Memory B cell (primary cell): ENCODE measurements around the gene MIPEP.

Experiments used
- ATAC-seq: fragments of 150-1000 bp; cut with Tn5 transposase; 2 replicates; pipeline ENCODE4 v1.10.0; 2021; ENCODE audit warnings: low read depth, mild to moderate bottlenecking, moderate library complexity
- DNase-seq, 2 donors: peaks; one replicate each; pipeline ENCODE4 v3.0.0; 2022; ENCODE audit warnings: low spot score in 2 of 2
- H3K27ac Mint-ChIP-seq: one replicate; pipeline ENCODE4 v1.8.0; 2022; ENCODE audit warnings: mild to moderate bottlenecking, moderate library complexity, mixed read lengths
- H3K27me3 Mint-ChIP-seq: one replicate; pipeline ENCODE4 v1.8.0; 2022; ENCODE audit warnings: mixed read lengths
- H3K36me3 Mint-ChIP-seq: one replicate; pipeline ENCODE4 v1.8.0; 2022; ENCODE audit warnings: mild to moderate bottlenecking, mixed read lengths
- H3K4me1 Mint-ChIP-seq: one replicate; pipeline ENCODE4 v1.8.0; 2022; ENCODE audit warnings: mixed read lengths
- H3K4me3 Mint-ChIP-seq: one replicate; pipeline ENCODE4 v1.8.0; 2022; ENCODE audit warnings: mild to moderate bottlenecking, moderate library complexity, mixed read lengths
- H3K9me3 Mint-ChIP-seq: one replicate; pipeline ENCODE4 v1.8.0; 2022; ENCODE audit warnings: mixed read lengths

Gene MIPEP

GRCh38 chr13:23801141-23801540 is 88.1 kb downstream of the MIPEP start:
- no peak overlapping the region for H3K27ac Mint-ChIP-seq
- no peaks in the 10 kb centered on the region for H3K27me3 Mint-ChIP-seq
- peaks cover 2% of the 10 kb centered on the region for H3K9me3 Mint-ChIP-seq
- no peak for DNase-seq
- peaks cover 31% of the 10 kb centered on the region for H3K36me3 Mint-ChIP-seq
- H3K4me3 Mint-ChIP-seq: no peak overlapping the region
- ATAC-seq: no peak
- H3K4me1 Mint-ChIP-seq: peaks cover 7% of the 10 kb centered on the region

DNA sequence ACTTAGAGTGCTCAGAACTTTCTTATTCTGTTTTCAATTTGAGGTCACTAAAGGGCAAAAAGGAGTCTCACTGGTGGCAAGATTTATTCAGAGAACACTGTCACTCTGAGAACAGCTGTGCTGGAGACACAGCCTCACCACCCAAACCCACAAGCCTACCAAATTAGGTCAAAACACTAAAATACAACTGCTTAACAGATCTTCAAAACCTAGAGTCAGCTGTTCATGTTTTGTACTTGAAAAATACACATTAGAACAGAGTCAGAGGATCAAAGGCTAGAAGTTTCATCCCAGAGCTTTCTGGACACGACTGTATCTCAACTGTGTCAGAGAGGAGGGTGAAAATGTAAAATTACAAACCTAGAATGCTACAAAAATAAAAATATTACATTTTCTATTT is 89.3 kb downstream of the MIPEP start:
- DNase-seq (no peak), ATAC-seq (no peak)
- Mint-ChIP-seq H3K27me3 (no peaks in the 10 kb centered on the region), H3K4me1 (peaks cover 7% of the 10 kb centered on the region), H3K27ac (no peak overlapping the region), H3K36me3 (peaks cover 24% of the 10 kb centered on the region), H3K9me3 (peaks cover 2% of the 10 kb centered on the region), H3K4me3 (no peak overlapping the region)

- Mint-ChIP-seq H3K9me3 (peaks cover 2% of the 10 kb centered on the region), H3K27ac (no peak overlapping the region), H3K36me3 (peaks cover 21% of the 10 kb centered on the region), H3K4me1 (peaks cover 7% of the 10 kb centered on the region), H3K4me3 (no peak overlapping the region), H3K27me3 (no peaks in the 10 kb centered on the region)
- ATAC-seq (no peak), DNase-seq (no peak)
Measured at GRCh38 chr13:23797276-23797903, 91.8 kb downstream of the MIPEP start.

DNA sequence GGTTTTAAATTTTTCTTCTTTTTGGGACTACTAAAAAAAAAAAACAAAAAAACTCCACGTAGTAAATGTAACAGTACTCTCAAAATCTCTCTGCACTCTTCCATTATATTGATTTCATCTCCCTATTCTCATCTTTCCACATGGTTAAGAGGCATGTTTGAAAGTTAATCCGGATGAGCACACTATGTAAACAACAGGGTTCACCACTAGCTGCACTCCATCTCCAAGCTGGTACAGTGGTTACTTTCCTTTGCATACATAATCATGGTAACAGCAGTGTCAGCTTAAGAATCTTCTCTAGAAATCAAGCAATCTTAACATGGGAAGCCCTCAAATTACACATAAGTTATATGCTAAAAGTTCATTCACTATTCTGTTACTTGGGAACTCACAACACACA is 92.6 kb downstream of the MIPEP start:
- Mint-ChIP-seq H3K9me3 (peaks cover 2% of the 10 kb centered on the region), H3K36me3 (peaks cover 21% of the 10 kb centered on the region), H3K4me1 (peaks cover 7% of the 10 kb centered on the region), H3K4me3 (no peak overlapping the region), H3K27me3 (no peaks in the 10 kb centered on the region), H3K27ac (no peak overlapping the region)
- DNase-seq: no peak
- no peak for ATAC-seq

DNA sequence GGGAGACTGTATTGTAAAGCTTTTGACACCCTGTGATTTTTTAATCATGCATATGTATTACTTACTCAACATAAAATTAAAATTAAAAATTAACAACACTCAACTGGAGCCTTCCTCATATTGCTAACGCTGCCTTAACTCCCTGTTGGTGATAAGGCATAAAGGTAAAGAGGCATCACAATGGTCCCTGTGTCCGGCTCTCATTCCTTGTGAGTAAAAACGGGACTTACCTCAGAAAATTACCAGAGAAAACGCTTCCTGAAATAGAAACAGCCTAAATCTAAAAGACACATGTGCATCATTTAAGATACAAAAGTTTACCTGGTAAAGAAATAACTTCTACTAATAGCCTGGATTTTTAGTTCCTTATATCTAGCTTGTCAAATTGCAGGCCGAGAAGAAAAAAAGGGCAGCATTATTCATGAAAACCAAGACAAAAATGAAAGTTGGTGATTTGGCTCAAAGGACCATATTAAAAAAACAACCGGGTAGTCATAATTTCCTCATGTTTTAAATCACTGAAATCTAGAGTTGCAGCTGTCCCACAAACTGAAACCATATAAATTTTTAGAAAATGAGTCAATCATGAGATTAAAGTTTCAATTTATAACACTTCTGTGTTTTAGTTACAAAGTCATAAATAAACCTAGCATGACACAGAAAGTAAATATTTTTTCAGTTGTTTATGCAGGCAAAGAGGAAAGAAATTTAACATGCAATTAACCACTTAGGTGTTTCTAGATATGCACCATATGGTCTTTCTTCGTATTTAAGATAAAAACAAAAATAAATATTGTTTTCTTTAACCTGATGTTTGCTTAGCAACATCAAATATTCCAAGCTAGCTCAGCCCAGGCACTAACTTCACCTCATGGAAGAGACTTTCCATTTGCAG is 94.7 kb downstream of the MIPEP start:
- no peaks in the 10 kb centered on the region for H3K27me3 Mint-ChIP-seq
- H3K4me1 Mint-ChIP-seq: peaks cover 7% of the 10 kb centered on the region
- no peak overlapping the region for H3K4me3 Mint-ChIP-seq
- H3K27ac Mint-ChIP-seq: no peak overlapping the region
- H3K36me3 Mint-ChIP-seq: peaks cover 18% of the 10 kb centered on the region
- ATAC-seq: no peak
- DNase-seq: no peak
- peaks cover 2% of the 10 kb centered on the region for H3K9me3 Mint-ChIP-seq

GRCh38 chr13:23793711-23794110 is 95.5 kb downstream of the MIPEP start:
- Mint-ChIP-seq H3K27ac (no peak overlapping the region), H3K36me3 (peaks cover 17% of the 10 kb centered on the region), H3K9me3 (peaks cover 2% of the 10 kb centered on the region), H3K4me3 (no peak overlapping the region), H3K27me3 (no peaks in the 10 kb centered on the region), H3K4me1 (peaks cover 7% of the 10 kb centered on the region)
- no peak for DNase-seq
- no peak for ATAC-seq

GRCh38 chr13:23792680-23793079 is 96.5 kb downstream of the MIPEP start:
- Mint-ChIP-seq H3K27me3 (no peaks in the 10 kb centered on the region), H3K9me3 (no peaks in the 10 kb centered on the region)

DNA sequence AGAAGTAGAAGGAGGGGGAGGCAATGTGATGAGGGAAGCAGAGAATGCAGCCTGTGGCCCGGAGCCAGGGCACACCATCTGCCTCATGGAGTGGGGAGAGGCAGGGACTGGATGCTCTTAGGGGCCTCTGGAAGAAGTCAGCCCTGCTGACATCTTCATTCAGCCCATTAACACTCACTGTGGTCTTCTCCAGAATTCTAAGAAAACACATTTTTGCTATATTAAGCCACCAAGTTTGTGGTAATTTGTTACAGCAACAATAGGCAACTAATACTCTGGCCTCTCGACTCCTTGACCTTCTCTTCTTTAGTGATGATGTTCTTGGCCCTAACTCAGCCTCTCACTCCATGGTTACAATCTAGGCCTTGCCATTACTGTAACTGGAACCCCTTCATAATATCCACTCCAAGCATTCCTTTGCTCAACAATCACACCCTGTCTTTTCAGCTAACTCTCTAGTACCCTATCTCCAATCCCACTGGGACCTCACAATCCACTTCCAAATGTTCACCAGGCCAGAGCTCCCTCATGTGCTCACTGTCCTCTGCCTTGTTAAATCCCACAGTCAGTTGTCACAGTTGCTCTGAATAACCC is 98.5 kb downstream of the MIPEP start:
- no peaks in the 10 kb centered on the region for H3K9me3 Mint-ChIP-seq
- DNase-seq (no peak), ATAC-seq (no peak)
- H3K27ac Mint-ChIP-seq: no peak overlapping the region
- H3K36me3 Mint-ChIP-seq: peaks cover 4% of the 10 kb centered on the region
- H3K4me1 Mint-ChIP-seq: peaks cover 2% of the 10 kb centered on the region
- H3K4me3 Mint-ChIP-seq: no peak overlapping the region
- no peaks in the 10 kb centered on the region for H3K27me3 Mint-ChIP-seq

More at GRCh38 chr13:23792680-23793079, 96.5 kb downstream of the MIPEP start:
- DNase-seq: no peak
- Mint-ChIP-seq H3K4me1 (peaks cover 7% of the 10 kb centered on the region), H3K4me3 (no peak overlapping the region), H3K27ac (no peak overlapping the region), H3K36me3 (peaks cover 14% of the 10 kb centered on the region)
- no peak for ATAC-seq

- H3K36me3 Mint-ChIP-seq: peaks cover 4% of the 10 kb centered on the region
- H3K4me3 Mint-ChIP-seq: no peak overlapping the region
- H3K27ac Mint-ChIP-seq: no peak overlapping the region
- no peaks in the 10 kb centered on the region for H3K9me3 Mint-ChIP-seq
- H3K27me3 Mint-ChIP-seq: no peaks in the 10 kb centered on the region
- ATAC-seq (no peak), DNase-seq (no peak)
- peaks cover 2% of the 10 kb centered on the region for H3K4me1 Mint-ChIP-seq
Measured at GRCh38 chr13:23789576-23790346, 99.4 kb downstream of the MIPEP start.

DNA sequence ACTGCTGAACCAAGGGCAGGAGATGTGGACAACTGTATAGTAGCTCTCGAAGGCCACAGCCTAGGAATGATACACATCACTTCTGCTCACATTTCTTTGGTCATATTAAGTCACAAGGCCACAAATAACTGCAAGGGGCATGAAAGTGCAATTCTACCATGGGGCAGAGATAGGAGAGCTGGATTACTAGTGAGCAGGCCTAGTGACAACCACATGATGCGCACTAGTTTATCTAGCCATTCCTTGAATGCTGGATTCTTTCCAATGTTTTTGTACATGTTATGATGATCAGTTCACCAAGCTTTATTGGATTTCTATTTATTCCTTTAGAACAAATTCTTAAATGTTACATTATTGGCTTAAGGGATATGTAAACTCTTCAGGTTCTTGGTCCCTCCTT is 100.7 kb downstream of the MIPEP start:
- Mint-ChIP-seq H3K27ac (no peak overlapping the region), H3K4me1 (peaks cover 4% of the 10 kb centered on the region), H3K9me3 (no peaks in the 10 kb centered on the region), H3K27me3 (no peaks in the 10 kb centered on the region), H3K36me3 (peaks cover 2% of the 10 kb centered on the region), H3K4me3 (no peak overlapping the region)
- ATAC-seq: no peak
- no peak for DNase-seq

DNA sequence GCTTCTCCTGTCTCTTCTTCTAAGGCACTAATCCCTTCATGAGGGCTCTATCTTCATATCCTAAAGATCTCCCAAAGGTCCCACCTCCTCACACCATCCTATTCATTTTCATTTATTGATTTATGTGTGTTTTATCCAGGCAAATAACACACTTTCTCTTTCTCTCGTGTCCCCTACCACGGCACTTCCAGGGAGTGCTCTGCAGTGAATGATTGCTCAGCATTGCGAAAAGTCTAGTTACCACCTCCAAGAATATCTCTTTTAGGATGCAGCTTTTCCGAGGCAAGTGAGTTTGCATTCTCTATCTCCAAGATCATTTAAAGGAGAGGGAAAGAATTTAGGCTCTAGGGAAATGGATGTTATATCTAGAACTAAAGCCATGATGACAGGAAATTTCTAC is 101.7 kb downstream of the MIPEP start:
- no peaks in the 10 kb centered on the region for H3K9me3 Mint-ChIP-seq

GRCh38 chr13:23786607-23787006 is 102.6 kb downstream of the MIPEP start:
- peaks cover 9% of the 10 kb centered on the region for H3K4me1 Mint-ChIP-seq
- no peak for DNase-seq
- H3K36me3 Mint-ChIP-seq: peaks cover 7% of the 10 kb centered on the region
- no peak for ATAC-seq
- H3K27me3 Mint-ChIP-seq: no peaks in the 10 kb centered on the region
- H3K9me3 Mint-ChIP-seq: no peaks in the 10 kb centered on the region
- no peak overlapping the region for H3K4me3 Mint-ChIP-seq
- no peak overlapping the region for H3K27ac Mint-ChIP-seq

More for the DNA sequence above, 101.7 kb downstream of the MIPEP start:
- no peak for ATAC-seq
- peaks cover 8% of the 10 kb centered on the region for H3K4me1 Mint-ChIP-seq
- DNase-seq: no peak
- no peak overlapping the region for H3K4me3 Mint-ChIP-seq
- H3K36me3 Mint-ChIP-seq: peaks cover 3% of the 10 kb centered on the region
- H3K27ac Mint-ChIP-seq: no peak overlapping the region
- no peaks in the 10 kb centered on the region for H3K27me3 Mint-ChIP-seq

- Mint-ChIP-seq H3K4me1 (peaks cover 30% of the 10 kb centered on the region), H3K9me3 (peaks cover 2% of the 10 kb centered on the region), H3K36me3 (peaks cover 29% of the 10 kb centered on the region), H3K4me3 (no peak overlapping the region), H3K27ac (no peak overlapping the region), H3K27me3 (peaks cover 16% of the 10 kb centered on the region)
- ATAC-seq (no peak), DNase-seq (no peak)
Measured at GRCh38 chr13:23778879-23779278, 110.3 kb downstream of the MIPEP start.
